ENCODE data around the gene SDK1. TPM values are rescaled to one million over a fixed set of nuclear protein-coding genes. Genes with fewer than 3 reads are reported as not detected.
"Not testable (repeated sequence)": the region's sequence is repeated elsewhere in the genome, so short reads cannot be mapped to it uniquely, and the experiment has no call there.

Gene SDK1
- total RNA-seq, 2 experiments from 2014 or later = 0.03 to 0.05 TPM

DNA sequence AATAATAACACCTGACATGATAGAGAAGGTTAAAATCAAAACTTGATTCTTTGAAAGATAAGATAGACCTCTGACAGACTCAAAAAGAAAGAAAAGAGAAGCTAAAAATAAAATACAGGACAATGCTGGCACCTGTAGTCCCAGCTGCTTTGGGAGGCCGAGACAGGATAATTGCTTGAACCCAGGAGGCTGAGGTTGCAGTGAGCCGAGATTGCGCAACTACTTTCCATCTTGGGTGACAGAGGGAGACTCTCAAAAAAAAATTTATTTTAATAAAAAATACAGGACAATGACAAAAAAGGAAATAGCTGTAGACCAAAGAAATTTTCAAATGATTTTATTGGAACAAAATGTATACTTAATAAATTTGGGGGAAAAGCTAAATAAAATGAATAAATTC is 263.2 kb downstream of the SDK1 start:
- no peak overlapping the region for H3K4me3 Mint-ChIP-seq
- H3K9me3 Mint-ChIP-seq (ENCODE audit: insufficient read depth) = no peaks in the 10 kb centered on the region
- H3K27me3 Mint-ChIP-seq (ENCODE audit: low read depth) = no peaks in the 10 kb centered on the region
- no peak overlapping the region for H3K27ac Mint-ChIP-seq
- ChIA-PET POLR2A (no interaction called here), CTCF (interaction anchor here (1.2 kb wide), 1 partner anchor 8 kb away, joined by 3 read pairs; no protein-coding TSS in a partner anchor)
- ATAC-seq (no peak), DNase-seq (no peak)
- H3K36me3 Mint-ChIP-seq (ENCODE audit: low read depth) = no peaks in the 10 kb centered on the region
- peaks cover 12% of the 10 kb centered on the region for H3K4me1 Mint-ChIP-seq (ENCODE audit: low read depth)

- Mint-ChIP-seq H3K9me3 (ENCODE audit: insufficient read depth) (no peaks in the 10 kb centered on the region), H3K36me3 (ENCODE audit: low read depth) (no peaks in the 10 kb centered on the region), H3K4me3 (no peak overlapping the region), H3K27me3 (ENCODE audit: low read depth) (no peaks in the 10 kb centered on the region), H3K4me1 (ENCODE audit: low read depth) (peaks cover 10% of the 10 kb centered on the region), H3K27ac (no peak overlapping the region)
- no peak for ATAC-seq
- ChIA-PET POLR2A (interaction anchor here (0.6 kb wide), 1 partner anchor 1588 kb away, joined by 3 read pairs; no protein-coding TSS in a partner anchor), CTCF (no interaction called here)
- no peak for DNase-seq
Measured at GRCh38 chr7:3568516-3568915, 267.5 kb downstream of the SDK1 start.

DNA sequence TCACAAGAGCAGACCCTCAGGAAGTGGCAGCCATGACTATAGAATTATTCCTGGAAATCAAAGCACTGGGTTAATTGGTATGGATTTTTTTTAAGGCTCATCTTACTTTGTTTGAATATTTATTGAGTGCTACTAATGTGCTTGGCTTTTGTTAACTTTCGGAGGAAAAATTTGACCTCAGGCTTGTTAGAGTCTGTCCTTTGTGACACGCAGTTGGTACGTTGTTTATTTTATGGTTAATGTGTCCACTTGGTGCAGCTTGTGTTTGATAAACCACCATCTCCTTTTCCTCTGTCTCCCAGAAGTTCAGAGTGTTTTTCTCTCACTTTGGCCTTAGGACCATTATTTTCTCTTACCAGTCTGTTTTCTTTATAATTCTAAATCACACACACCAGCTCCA is 268.6 kb downstream of the SDK1 start:
- Mint-ChIP-seq H3K27me3 (ENCODE audit: low read depth) (no peaks in the 10 kb centered on the region), H3K4me1 (ENCODE audit: low read depth) (peaks cover 6% of the 10 kb centered on the region), H3K27ac (no peak overlapping the region), H3K9me3 (ENCODE audit: insufficient read depth) (no peaks in the 10 kb centered on the region), H3K36me3 (ENCODE audit: low read depth) (no peaks in the 10 kb centered on the region), H3K4me3 (no peak overlapping the region)
- no peak for DNase-seq
- POLR2A ChIA-PET = no interaction called here
- CTCF ChIA-PET = no interaction called here
- ATAC-seq = no peak

GRCh38 chr7:3573151-3573550 is 272.1 kb downstream of the SDK1 start:
- no peaks in the 10 kb centered on the region for H3K36me3 Mint-ChIP-seq (ENCODE audit: low read depth)
- DNase-seq (no peak), ATAC-seq (no peak)
- H3K27me3 Mint-ChIP-seq (ENCODE audit: low read depth) = no peaks in the 10 kb centered on the region
- CTCF ChIA-PET = interaction anchor here (1.0 kb wide), 1 partner anchor 11 kb away, joined by 4 read pairs; no protein-coding TSS in a partner anchor
- no peaks in the 10 kb centered on the region for H3K4me1 Mint-ChIP-seq (ENCODE audit: low read depth)
- H3K9me3 Mint-ChIP-seq (ENCODE audit: insufficient read depth) = peaks cover 9% of the 10 kb centered on the region
- H3K4me3 Mint-ChIP-seq = no peak overlapping the region
- POLR2A ChIA-PET = no interaction called here
- H3K27ac Mint-ChIP-seq = no peak overlapping the region

- Mint-ChIP-seq H3K36me3 (ENCODE audit: low read depth) (no peaks in the 10 kb centered on the region), H3K9me3 (ENCODE audit: insufficient read depth) (peaks cover 10% of the 10 kb centered on the region), H3K27ac (no peak overlapping the region), H3K27me3 (ENCODE audit: low read depth) (no peaks in the 10 kb centered on the region), H3K4me1 (ENCODE audit: low read depth) (no peaks in the 10 kb centered on the region), H3K4me3 (no peak overlapping the region)
- POLR2A ChIA-PET = no interaction called here
- DNase-seq = no peak
- ATAC-seq = no peak
- CTCF ChIA-PET = no interaction called here
Measured at GRCh38 chr7:3574386-3574785, 273.3 kb downstream of the SDK1 start.

GRCh38 chr7:3575753-3576531 is 274.9 kb downstream of the SDK1 start:
- Mint-ChIP-seq H3K9me3 (ENCODE audit: insufficient read depth) (peaks cover 10% of the 10 kb centered on the region), H3K27me3 (ENCODE audit: low read depth) (no peaks in the 10 kb centered on the region), H3K4me1 (ENCODE audit: low read depth) (no peaks in the 10 kb centered on the region), H3K36me3 (ENCODE audit: low read depth) (no peaks in the 10 kb centered on the region), H3K4me3 (no peak overlapping the region), H3K27ac (no peak overlapping the region)
- DNase-seq (no peak), ATAC-seq (no peak)
- CTCF ChIA-PET = no interaction called here
- POLR2A ChIA-PET = no interaction called here

- ATAC-seq (no peak), DNase-seq (no peak)
- Mint-ChIP-seq H3K27me3 (ENCODE audit: low read depth) (no peaks in the 10 kb centered on the region), H3K9me3 (ENCODE audit: insufficient read depth) (peaks cover 10% of the 10 kb centered on the region), H3K36me3 (ENCODE audit: low read depth) (no peaks in the 10 kb centered on the region), H3K27ac (no peak overlapping the region), H3K4me1 (ENCODE audit: low read depth) (no peaks in the 10 kb centered on the region), H3K4me3 (no peak overlapping the region)
- POLR2A ChIA-PET = no interaction called here
- CTCF ChIA-PET = no interaction called here
Measured at GRCh38 chr7:3578399-3578798, 277.3 kb downstream of the SDK1 start.

GRCh38 chr7:3579638-3580219 is 278.7 kb downstream of the SDK1 start:
- no peaks in the 10 kb centered on the region for H3K27me3 Mint-ChIP-seq (ENCODE audit: low read depth)
- CTCF ChIA-PET = no interaction called here
- no peak overlapping the region for H3K27ac Mint-ChIP-seq

DNA sequence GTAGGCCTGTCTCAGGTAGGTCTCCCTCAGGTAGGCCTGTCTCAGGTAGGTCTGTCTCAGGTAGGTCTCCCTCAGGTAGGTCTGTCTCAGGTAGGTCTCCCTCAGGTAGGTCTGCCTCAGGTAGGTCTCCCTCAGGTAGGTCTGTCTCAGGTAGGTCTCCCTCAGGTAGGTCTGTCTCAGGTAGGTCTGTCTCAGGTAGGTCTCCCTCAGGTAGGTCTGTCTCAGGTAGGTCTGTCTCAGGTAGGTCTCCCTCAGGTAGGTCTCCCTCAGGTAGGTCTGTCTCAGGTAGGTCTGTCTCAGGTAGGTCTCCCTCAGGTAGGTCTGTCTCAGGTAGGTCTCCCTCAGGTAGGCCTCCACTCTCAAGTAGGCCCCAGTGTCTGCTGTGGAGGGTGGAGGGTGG is 281.1 kb downstream of the SDK1 start:
- DNase-seq; H3K36me3 Mint-ChIP-seq (ENCODE audit: low read depth); H3K4me1 Mint-ChIP-seq (ENCODE audit: low read depth); POLR2A ChIA-PET; H3K27ac Mint-ChIP-seq; ATAC-seq; H3K4me3 Mint-ChIP-seq; CTCF ChIA-PET; H3K27me3 Mint-ChIP-seq (ENCODE audit: low read depth): not testable (repeated sequence)
- H3K9me3 Mint-ChIP-seq (ENCODE audit: insufficient read depth) = peaks cover 10% of the 10 kb centered on the region

More at GRCh38 chr7:3579638-3580219, 278.7 kb downstream of the SDK1 start:
- Mint-ChIP-seq H3K4me1 (ENCODE audit: low read depth) (no peaks in the 10 kb centered on the region), H3K36me3 (ENCODE audit: low read depth) (no peaks in the 10 kb centered on the region), H3K9me3 (ENCODE audit: insufficient read depth) (peaks cover 10% of the 10 kb centered on the region), H3K4me3 (no peak overlapping the region)
- DNase-seq (no peak), ATAC-seq (no peak)
- POLR2A ChIA-PET = no interaction called here

- ATAC-seq (no peak), DNase-seq (no peak)
- ChIA-PET CTCF (no interaction called here), POLR2A (no interaction called here)
- Mint-ChIP-seq H3K27ac (no peak overlapping the region), H3K36me3 (ENCODE audit: low read depth) (no peaks in the 10 kb centered on the region), H3K9me3 (ENCODE audit: insufficient read depth) (no peaks in the 10 kb centered on the region), H3K4me1 (ENCODE audit: low read depth) (no peaks in the 10 kb centered on the region), H3K27me3 (ENCODE audit: low read depth) (no peaks in the 10 kb centered on the region), H3K4me3 (no peak overlapping the region)
Measured at GRCh38 chr7:3585826-3586225, 284.8 kb downstream of the SDK1 start.

- no peak overlapping the region for H3K4me3 Mint-ChIP-seq
- POLR2A ChIA-PET = no interaction called here
- H3K4me1 Mint-ChIP-seq (ENCODE audit: low read depth) = no peaks in the 10 kb centered on the region
Measured at GRCh38 chr7:3588341-3588740, 287.3 kb downstream of the SDK1 start.

GRCh38 chr7:3589752-3590151 is 288.7 kb downstream of the SDK1 start:
- Mint-ChIP-seq H3K4me3 (no peak overlapping the region), H3K9me3 (ENCODE audit: insufficient read depth) (no peaks in the 10 kb centered on the region), H3K27me3 (ENCODE audit: low read depth) (peaks cover 2% of the 10 kb centered on the region), H3K27ac (no peak overlapping the region), H3K4me1 (ENCODE audit: low read depth) (no peaks in the 10 kb centered on the region), H3K36me3 (ENCODE audit: low read depth) (no peaks in the 10 kb centered on the region)
- CTCF ChIA-PET = no interaction called here
- ATAC-seq (no peak), DNase-seq (no peak)
- POLR2A ChIA-PET = no interaction called here

More at GRCh38 chr7:3588341-3588740, 287.3 kb downstream of the SDK1 start:
- Mint-ChIP-seq H3K36me3 (ENCODE audit: low read depth) (no peaks in the 10 kb centered on the region), H3K27ac (no peak overlapping the region), H3K9me3 (ENCODE audit: insufficient read depth) (no peaks in the 10 kb centered on the region), H3K27me3 (ENCODE audit: low read depth) (no peaks in the 10 kb centered on the region)
- ATAC-seq = no peak
- DNase-seq = no peak
- CTCF ChIA-PET = interaction anchor here (0.6 kb wide), 1 partner anchor 1475 kb away, joined by 3 read pairs; no protein-coding TSS in a partner anchor

Data from activated CD8-positive, alpha-beta T cell treated with anti-CD3 and anti-CD28 coated beads, Interleukin-2, amount 10 ng/mL, durations not matched to agents 7 days and 5 days (primary cell).